CD14-positive monocyte (primary cell): ENCODE data around the gene CPT1A. TPM values are rescaled to one million over a fixed set of nuclear protein-coding genes. Genes with fewer than 3 reads are reported as not detected.
A peak's percentile ranks its signal among the peaks of the same experiment; 100 is the strongest.

ENCODE experiments used
- DNase-seq, 3 donors: peaks; one replicate each; pipeline ENCODE4 v3.0.0-alpha.2; 2011 to 2022
- H2AFZ ChIP-seq: 2 replicates; pipeline ENCODE4 v1.6.0; 2012; ENCODE audit warnings: mild to moderate bottlenecking, low read depth, low read length, inconsistent platforms; ENCODE audit not compliant: insufficient read depth, poor library complexity, severe bottlenecking
- H3K27ac ChIP-seq, 2 donors: 1 replicate in 1 of 2; 2 replicates in 1 of 2; pipeline ENCODE4 v1.5.1; 2012 to 2013; ENCODE audit warnings: low read length in 2 of 2, control low read depth in 1 of 2, inconsistent platforms in 1 of 2, low read depth in 1 of 2, mild to moderate bottlenecking in 1 of 2
- H3K27me3 ChIP-seq, 2 donors: one replicate each; pipeline versions ENCODE4 v1.6.0 to v1.6.1; 2011 to 2013; ENCODE audit warnings: low read length in 2 of 2; ENCODE audit not compliant: control insufficient read depth in 2 of 2, insufficient read depth in 2 of 2
- H3K36me3 ChIP-seq, 2 donors: replicated peaks in 1 of 2; 1 replicate in 1 of 2; 2 replicates in 1 of 2; pipeline versions ENCODE4 v1.5.1 to v1.6.1; 2012 to 2013; ENCODE audit warnings: low read length in 2 of 2, control low read depth in 1 of 2, inconsistent platforms in 1 of 2, mild to moderate bottlenecking in 1 of 2; ENCODE audit not compliant: insufficient read depth in 2 of 2, control insufficient read depth in 1 of 2
- H3K4me1 ChIP-seq, 2 donors: 1 replicate in 1 of 2; 2 replicates in 1 of 2; pipeline versions ENCODE4 v1.5.1 to v1.6.1; 2012 to 2013; ENCODE audit warnings: low read length in 2 of 2, control low read depth in 1 of 2, inconsistent platforms in 1 of 2, mild to moderate bottlenecking in 1 of 2, moderate library complexity in 1 of 2; ENCODE audit not compliant: insufficient read depth in 2 of 2, control insufficient read depth in 1 of 2
- H3K4me2 ChIP-seq: replicated peaks from 2 replicates; pipeline ENCODE3; 2012; ENCODE audit warnings: low read length, moderate library complexity, mild to moderate bottlenecking; ENCODE audit not compliant: poor library complexity, severe bottlenecking; ENCODE audit errors: extremely low read depth
- H3K4me3 ChIP-seq, 3 experiments: fragments of 200-600 bp in 1 of 3; sonication (generic) in 1 of 3; replicated peaks in 1 of 3; 1 replicate in 2 of 3; 2 replicates in 1 of 3; pipeline ENCODE4 v1.5.1; 2011 to 2013; ENCODE audit warnings: low read length in 3 of 3, mild to moderate bottlenecking in 3 of 3, control low read depth in 2 of 3, low read depth in 2 of 3, inconsistent platforms in 1 of 3, moderate library complexity in 1 of 3
- H3K79me2 ChIP-seq: 2 replicates; pipeline ENCODE4 v1.6.0; 2012; ENCODE audit warnings: mild to moderate bottlenecking, control low read depth, inconsistent platforms, low read length, moderate library complexity; ENCODE audit not compliant: insufficient read depth
- H3K9ac ChIP-seq: 2 replicates; pipeline ENCODE4 v1.6.0; 2017; ENCODE audit warnings: low read length, mild to moderate bottlenecking; ENCODE audit not compliant: insufficient read depth, poor library complexity, severe bottlenecking
- H3K9me3 ChIP-seq, 2 donors: replicated peaks in 1 of 2; 1 replicate in 1 of 2; 2 replicates in 1 of 2; pipeline versions ENCODE4 v1.5.1 to v1.6.1; 2012 to 2013; ENCODE audit warnings: low read length in 2 of 2, control low read depth in 1 of 2; ENCODE audit not compliant: control insufficient read depth in 1 of 2, insufficient read depth in 1 of 2
- H4K20me1 ChIP-seq: 2 replicates; pipeline ENCODE4 v1.6.0; 2012; ENCODE audit warnings: mild to moderate bottlenecking, low read length, control low read depth, moderate library complexity; ENCODE audit not compliant: insufficient read depth
- H3K27ac Mint-ChIP-seq, 7 donors: one replicate each; pipeline ENCODE4 v1.8.0; 2020; ENCODE audit warnings: mild to moderate bottlenecking in 7 of 7, mixed read lengths in 7 of 7, moderate library complexity in 6 of 7, inconsistent platforms in 2 of 7
- H3K27me3 Mint-ChIP-seq, 3 donors: one replicate each; pipeline ENCODE4 v1.8.0; 2021 to 2022; ENCODE audit warnings: low read depth in 3 of 3, mild to moderate bottlenecking in 3 of 3, mixed read lengths in 3 of 3, moderate library complexity in 3 of 3, inconsistent platforms in 1 of 3
- H3K36me3 Mint-ChIP-seq, 2 donors: one replicate each; pipeline ENCODE4 v1.8.0; 2020; ENCODE audit warnings: mixed read lengths in 2 of 2, inconsistent platforms in 1 of 2, mild to moderate bottlenecking in 1 of 2
- H3K4me1 Mint-ChIP-seq: one replicate; pipeline ENCODE4 v1.8.0; 2020; ENCODE audit warnings: mild to moderate bottlenecking, mixed read lengths
- H3K4me3 Mint-ChIP-seq, 2 donors: one replicate each; pipeline ENCODE4 v1.8.0; 2020; ENCODE audit warnings: mild to moderate bottlenecking in 2 of 2, mixed read lengths in 2 of 2, moderate library complexity in 1 of 2
- H3K9me3 Mint-ChIP-seq, 7 donors: one replicate each; pipeline ENCODE4 v1.8.0; 2020 to 2022; ENCODE audit warnings: mixed read lengths in 7 of 7, mild to moderate bottlenecking in 6 of 7, moderate library complexity in 6 of 7, inconsistent platforms in 2 of 7
- WGBS: methylation state at CpG from one replicate; pipeline ENCODE4 v1.1.5; 2013; ENCODE audit warnings: missing lambda C conversion rate; ENCODE audit not compliant: insufficient coverage; 5-methylcytosine and 5-hydroxymethylcytosine counted together
- intact Hi-C, 2 donors: fragments of 100-400 bp; cut with micrococcal nuclease; formaldehyde crosslinking; loops; one replicate each; pipeline versions ENCODE4 v1.15.0 to v1.15.1; 2023
- polyA plus RNA-seq, 3 donors: library from polyadenylated mRNA; depleted of rRNA in 1 of 3; unstranded in 2 of 3; stranded (reverse) in 1 of 3; fragments of 300-500 nt in 2 of 3; fragments of >200 nt in 1 of 3; fragmentation: Illumina TruSeq in 2 of 3; gene quantifications; 1 replicate in 2 of 3; 2 replicates in 1 of 3; pipeline ENCODE4 v1.2.3, GENCODE V29; 2012 to 2021
- TF ChIP-seq, protein P1 (sequence below): fragments of 200-600 bp; IDR thresholded peaks from one replicate; pipeline ENCODE4 v1.8.0; 2022; ENCODE audit warnings: antibody characterized with exemption, mild to moderate bottlenecking

CPT1A gene
- polyA plus RNA-seq, 3 donors, result 5.6 to 42.5 (median 7.0) TPM

DNA sequence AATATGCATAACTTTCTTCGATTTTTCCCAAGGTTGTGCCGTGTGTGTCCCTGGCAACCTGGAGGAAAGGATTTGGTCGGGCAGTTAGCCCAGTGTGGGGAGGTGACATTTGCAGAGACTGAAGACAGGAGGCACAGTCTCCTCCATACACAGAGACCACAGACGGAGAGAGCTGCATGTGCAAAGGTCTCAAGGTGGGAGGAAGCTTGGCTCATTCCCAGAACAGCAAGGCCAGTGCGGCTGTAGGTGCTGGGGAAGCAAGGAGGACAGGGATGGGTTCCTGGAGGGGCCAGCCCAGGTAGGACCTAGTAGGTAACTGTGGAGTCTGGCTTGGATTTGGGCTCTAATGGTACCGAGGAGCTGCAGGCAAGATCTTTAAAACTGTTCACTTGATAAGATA is 20.7 kb upstream of the CPT1A start:
- Histone ChIP-seq H3K27me3 (no peaks in the 10 kb centered on the region), H3K4me3 (no peak overlapping the region), H3K9ac (no peak overlapping the region), H3K9me3 (peaks cover 6 to 8% of the 10 kb centered on the region in 2 donors), H3K4me2 (no peak overlapping the region), H2AFZ (no peak overlapping the region), H3K4me1 (no peaks in the 10 kb centered on the region), H4K20me1 (no peaks in the 10 kb centered on the region), H3K36me3 (no peaks in the 10 kb centered on the region), H3K27ac (no peak overlapping the region), H3K79me2 (no peaks in the 10 kb centered on the region)
- TF ChIP-seq, protein P1, sequence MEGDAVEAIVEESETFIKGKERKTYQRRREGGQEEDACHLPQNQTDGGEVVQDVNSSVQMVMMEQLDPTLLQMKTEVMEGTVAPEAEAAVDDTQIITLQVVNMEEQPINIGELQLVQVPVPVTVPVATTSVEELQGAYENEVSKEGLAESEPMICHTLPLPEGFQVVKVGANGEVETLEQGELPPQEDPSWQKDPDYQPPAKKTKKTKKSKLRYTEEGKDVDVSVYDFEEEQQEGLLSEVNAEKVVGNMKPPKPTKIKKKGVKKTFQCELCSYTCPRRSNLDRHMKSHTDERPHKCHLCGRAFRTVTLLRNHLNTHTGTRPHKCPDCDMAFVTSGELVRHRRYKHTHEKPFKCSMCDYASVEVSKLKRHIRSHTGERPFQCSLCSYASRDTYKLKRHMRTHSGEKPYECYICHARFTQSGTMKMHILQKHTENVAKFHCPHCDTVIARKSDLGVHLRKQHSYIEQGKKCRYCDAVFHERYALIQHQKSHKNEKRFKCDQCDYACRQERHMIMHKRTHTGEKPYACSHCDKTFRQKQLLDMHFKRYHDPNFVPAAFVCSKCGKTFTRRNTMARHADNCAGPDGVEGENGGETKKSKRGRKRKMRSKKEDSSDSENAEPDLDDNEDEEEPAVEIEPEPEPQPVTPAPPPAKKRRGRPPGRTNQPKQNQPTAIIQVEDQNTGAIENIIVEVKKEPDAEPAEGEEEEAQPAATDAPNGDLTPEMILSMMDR, result no peak
- intact Hi-C loops, result no loop called here
- Mint-ChIP-seq H3K27me3 (peaks cover 0 to 7% (median 5%) of the 10 kb centered on the region in 3 donors), H3K27ac (peak overlapping the region in 1 of 7 donors; percentile 57), H3K4me3 (no peak overlapping the region), H3K4me1 (no peaks in the 10 kb centered on the region), H3K9me3 (peaks cover 11 to 29% (median 14%) of the 10 kb centered on the region in 7 donors), H3K36me3 (no peaks in the 10 kb centered on the region)
- DNase-seq, result no peak
- 100% methylated on average over 1 of the region's 6 CpGs for WGBS

DNA sequence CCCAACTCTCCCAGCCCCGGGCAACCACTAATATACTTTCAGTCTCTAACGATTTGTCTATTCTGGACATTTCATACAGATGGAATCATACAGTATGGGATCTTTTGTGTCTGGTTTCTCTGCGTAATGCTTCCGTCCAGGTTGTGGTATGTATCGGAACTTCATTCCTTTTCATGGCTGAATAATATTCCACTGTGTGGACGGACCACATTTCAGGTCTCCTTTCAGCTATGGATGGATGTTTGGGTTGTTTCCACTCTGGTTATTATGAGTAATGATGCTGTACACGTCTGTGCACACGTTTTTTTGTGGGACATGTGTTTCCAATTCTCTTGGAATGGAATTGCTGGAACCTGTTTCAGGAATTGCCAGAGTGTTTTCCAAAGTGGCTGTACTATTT is 17.4 kb upstream of the CPT1A start:
- Histone ChIP-seq H3K4me1 (peaks cover 14 to 18% of the 10 kb centered on the region in 2 donors), H3K79me2 (no peaks in the 10 kb centered on the region), H3K27ac (no peak overlapping the region), H3K4me2 (no peak overlapping the region), H3K9me3 (peaks cover 4 to 5% of the 10 kb centered on the region in 2 donors), H4K20me1 (no peaks in the 10 kb centered on the region), H3K4me3 (no peak overlapping the region), H3K27me3 (peaks cover 3 to 7% of the 10 kb centered on the region in 2 donors), H3K9ac (no peak overlapping the region), H3K36me3 (no peaks in the 10 kb centered on the region), H2AFZ (no peak overlapping the region)
- Mint-ChIP-seq H3K4me1 (peaks cover 11% of the 10 kb centered on the region), H3K27ac (no peak overlapping the region), H3K27me3 (peaks cover 10 to 13% (median 11%) of the 10 kb centered on the region in 3 donors), H3K9me3 (peaks cover 9 to 24% (median 13%) of the 10 kb centered on the region in 7 donors), H3K4me3 (no peak overlapping the region), H3K36me3 (no peaks in the 10 kb centered on the region)
- TF ChIP-seq, protein P1, result no peak
- 95% methylated on average over 6 of the region's 8 CpGs for WGBS
- no peak for DNase-seq
- intact Hi-C loops, result no loop called here
